Gastroesophageal sphincter (tissue), 3 donors: ENCODE results near the gene SYNDIG1.

Source experiments
- POLR2A ChIP-seq, 2 donors: fragments of 450-650 bp; IDR thresholded peaks; one replicate each; pipeline ENCODE4 v1.6.1; 2017; ENCODE audit warnings: antibody characterized with exemption in 2 of 2, mild to moderate bottlenecking in 2 of 2, moderate library complexity in 1 of 2
- TF ChIP-seq, protein P1 (sequence below), 4 experiments: fragments of 200-600 bp in 2 of 4; fragments of 450-650 bp in 2 of 4; sonication (generic) in 1 of 4; IDR thresholded peaks; one replicate each; pipeline ENCODE4 v1.5.1; 2017 to 2019; ENCODE audit warnings: antibody characterized with exemption in 4 of 4, mild to moderate bottlenecking in 2 of 4, moderate library complexity in 2 of 4

DNA sequence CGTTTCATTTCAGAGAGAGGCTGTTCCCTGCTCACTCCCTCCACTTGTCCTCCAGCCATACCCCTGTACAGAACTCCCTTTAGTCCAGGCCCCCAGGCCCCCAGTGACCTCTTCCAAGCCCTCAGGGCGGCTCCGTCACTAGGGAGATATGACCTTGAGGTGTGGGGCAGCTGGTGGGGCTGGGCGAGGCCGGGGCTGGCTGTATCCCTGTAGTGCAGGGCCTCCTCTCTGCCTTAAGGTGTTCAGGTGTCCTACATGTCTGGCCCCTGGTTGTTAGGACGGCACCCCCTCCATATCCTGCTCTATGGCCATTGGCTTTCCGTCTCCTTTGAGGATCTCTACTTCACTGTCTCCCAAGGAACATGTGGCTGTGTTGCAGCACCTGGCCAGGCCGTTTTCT, 17.4 kb upstream of the SYNDIG1 start:
- TF ChIP-seq, protein P1, sequence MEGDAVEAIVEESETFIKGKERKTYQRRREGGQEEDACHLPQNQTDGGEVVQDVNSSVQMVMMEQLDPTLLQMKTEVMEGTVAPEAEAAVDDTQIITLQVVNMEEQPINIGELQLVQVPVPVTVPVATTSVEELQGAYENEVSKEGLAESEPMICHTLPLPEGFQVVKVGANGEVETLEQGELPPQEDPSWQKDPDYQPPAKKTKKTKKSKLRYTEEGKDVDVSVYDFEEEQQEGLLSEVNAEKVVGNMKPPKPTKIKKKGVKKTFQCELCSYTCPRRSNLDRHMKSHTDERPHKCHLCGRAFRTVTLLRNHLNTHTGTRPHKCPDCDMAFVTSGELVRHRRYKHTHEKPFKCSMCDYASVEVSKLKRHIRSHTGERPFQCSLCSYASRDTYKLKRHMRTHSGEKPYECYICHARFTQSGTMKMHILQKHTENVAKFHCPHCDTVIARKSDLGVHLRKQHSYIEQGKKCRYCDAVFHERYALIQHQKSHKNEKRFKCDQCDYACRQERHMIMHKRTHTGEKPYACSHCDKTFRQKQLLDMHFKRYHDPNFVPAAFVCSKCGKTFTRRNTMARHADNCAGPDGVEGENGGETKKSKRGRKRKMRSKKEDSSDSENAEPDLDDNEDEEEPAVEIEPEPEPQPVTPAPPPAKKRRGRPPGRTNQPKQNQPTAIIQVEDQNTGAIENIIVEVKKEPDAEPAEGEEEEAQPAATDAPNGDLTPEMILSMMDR (IDR thresholded peaks at IDR 0.05): no peak
- TF ChIP-seq POLR2A (IDR thresholded peaks at IDR 0.05): no peak
